EL (cell line): Measurements from ENCODE around the gene NFU1.
"Not testable (repeated sequence)": the region's sequence is repeated elsewhere in the genome, so short reads cannot be mapped to it uniquely, and the experiment has no call there.

Experiments
- DNase-seq: peaks from one replicate; pipeline ENCODE4 v3.0.0-alpha.2; 2016

Gene NFU1

DNA sequence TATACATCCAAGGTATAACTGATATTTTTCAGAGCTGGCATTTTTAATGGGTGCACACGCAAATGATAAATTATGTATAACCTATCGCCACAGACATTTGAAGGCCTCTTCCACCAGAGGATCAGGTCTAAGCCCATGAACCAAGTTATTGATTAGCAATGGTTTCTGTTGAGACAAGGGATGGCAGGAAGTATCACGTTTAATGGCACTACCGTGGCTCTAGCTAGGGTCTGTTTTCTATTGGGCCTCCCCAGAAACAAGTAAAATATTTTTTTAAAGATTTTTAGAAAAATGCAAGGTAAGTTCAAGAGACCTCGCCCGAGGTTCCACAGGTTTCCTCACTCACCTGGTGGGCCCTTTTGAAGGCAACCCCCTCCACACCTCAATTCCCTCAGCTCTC, 50.9 kb downstream of the NFU1 start:
- DNase-seq: peak; percentile 3

- peak; percentile 35 for DNase-seq
Observed at GRCh38 chr2:69385443-69386151, 51.6 kb downstream of the NFU1 start.

DNA sequence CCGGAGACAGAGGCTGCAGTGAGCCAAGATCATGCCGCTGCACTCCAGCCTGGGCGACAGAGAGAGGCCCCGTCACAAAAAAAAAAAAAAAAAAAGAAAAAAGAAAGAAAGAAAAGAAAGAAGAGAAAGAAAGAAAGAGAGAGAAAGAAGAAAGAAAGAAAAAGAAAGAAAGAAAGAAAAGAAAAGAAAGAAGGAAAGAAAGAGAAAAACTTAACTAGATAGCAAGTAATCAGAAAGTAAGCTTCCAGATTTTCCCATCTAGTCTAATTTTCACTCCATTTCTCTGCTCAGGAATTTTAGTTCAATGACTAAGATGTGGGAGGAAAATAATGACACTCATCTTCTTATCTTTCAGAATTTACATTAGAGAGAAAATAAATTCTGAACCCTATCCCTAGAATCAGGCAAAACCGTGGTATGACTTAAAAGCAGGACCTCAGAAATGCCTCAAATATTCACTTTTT, 52.6 kb downstream of the NFU1 start:
- peak; percentile 36 for DNase-seq

- no peak for DNase-seq
Observed at GRCh38 chr2:69383176-69383812, 53.9 kb downstream of the NFU1 start.

DNA sequence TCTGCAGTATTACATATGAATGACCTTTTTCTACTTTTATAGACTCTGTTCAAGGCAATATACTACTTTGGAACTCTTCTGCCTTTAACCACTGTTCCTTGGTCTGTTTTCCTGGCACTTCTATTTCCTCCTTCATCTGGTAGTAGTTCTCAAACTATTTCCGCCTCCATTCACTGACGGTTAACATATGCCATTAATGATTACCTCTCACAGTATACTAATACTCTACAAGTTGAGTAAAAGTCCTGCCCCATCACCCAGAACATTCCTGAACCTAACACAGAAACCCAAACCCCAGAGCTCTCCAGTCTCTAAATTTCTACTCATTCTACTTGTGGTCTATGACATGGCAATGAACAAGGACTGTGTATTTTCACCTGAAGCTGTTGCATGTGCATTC, 54.7 kb downstream of the NFU1 start:
- DNase-seq: no peak

- DNase-seq: peak; percentile 44
Observed at GRCh38 chr2:69381337-69381737, 55.9 kb downstream of the NFU1 start.

GRCh38 chr2:69380072-69380917, 56.9 kb downstream of the NFU1 start:
- peak; percentile 17 for DNase-seq

DNA sequence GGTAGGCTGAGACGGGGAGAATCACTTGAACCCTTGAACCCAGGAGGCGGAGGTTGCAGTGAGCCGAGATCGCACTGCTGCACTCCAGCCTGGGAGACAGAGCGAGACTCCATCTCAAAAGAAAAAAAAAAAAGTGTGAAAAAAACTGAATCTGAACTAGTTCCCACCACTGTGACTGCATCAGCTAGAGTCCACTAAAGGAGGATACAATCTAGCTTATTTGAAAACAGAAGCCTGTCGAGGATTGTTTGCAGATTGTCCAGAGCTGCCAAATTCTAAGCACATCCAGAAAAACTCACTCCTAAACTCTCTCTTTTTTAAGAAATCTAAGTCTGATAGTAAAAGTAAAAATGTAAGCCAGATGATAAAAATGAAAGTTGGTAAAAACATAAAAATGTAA, 60.8 kb downstream of the NFU1 start:
- no peak for DNase-seq

DNA sequence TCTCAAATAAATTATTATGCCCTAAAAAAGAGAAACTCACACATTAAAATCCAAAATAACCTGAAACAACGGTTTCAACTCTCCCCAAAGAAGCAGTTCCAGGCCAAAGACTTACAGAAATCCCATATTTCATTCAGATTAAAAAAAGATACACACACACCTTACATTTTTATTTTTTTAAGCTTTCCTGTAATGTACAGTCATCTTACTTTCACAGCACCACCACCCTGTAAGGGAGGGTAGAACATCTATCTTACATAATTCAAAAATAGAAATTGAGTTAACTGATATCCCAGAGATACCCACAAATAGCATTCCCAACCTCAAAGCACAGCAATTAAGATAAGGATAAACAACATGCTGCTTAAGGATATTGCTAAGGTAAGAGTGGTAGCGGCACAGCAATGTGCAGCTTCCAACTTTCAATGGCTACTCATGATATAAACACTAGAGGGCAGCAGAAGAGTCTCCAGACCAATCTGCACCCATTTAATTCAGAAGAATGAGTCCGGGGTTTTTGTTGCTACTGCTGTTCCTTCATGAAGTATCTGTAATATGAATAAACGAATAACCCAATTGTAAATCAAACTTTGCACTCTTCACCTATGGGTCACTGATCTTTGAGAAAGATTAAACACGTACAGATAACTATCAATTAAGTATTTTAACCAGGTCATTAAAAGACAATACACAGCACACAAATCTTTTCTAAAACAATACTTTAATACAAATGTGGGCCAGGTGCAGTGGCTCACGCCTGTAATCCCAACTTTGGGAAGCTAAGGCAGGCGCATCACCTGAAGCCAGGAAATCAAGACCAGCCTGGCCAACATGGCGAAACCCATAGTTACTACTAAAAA, 61.5 kb downstream of the NFU1 start:
- peak; percentile 47 for DNase-seq

- DNase-seq: no peak
Observed at GRCh38 chr2:69372767-69373166, 64.5 kb downstream of the NFU1 start.

GRCh38 chr2:69369802-69370201, 67.4 kb downstream of the NFU1 start:
- DNase-seq: no peak

DNA sequence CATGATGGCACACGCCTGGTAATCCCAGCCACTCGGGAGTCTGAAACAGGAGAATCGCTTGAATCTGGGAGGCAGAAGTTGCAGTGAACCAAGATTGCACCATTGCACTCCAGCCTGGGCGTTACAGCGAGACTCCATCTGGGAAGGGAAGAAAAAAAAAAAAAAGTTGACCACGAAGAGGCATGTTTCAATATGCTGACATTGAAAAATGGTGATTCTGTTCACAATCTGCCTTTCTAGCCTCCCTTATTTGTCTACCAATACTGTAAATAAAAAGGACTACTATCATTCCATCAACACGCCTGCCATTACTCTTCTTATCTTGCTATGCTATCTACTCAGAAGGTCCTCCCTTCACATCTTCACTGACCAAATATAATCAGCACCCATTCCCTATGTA, 68.6 kb downstream of the NFU1 start:
- no peak for DNase-seq

DNA sequence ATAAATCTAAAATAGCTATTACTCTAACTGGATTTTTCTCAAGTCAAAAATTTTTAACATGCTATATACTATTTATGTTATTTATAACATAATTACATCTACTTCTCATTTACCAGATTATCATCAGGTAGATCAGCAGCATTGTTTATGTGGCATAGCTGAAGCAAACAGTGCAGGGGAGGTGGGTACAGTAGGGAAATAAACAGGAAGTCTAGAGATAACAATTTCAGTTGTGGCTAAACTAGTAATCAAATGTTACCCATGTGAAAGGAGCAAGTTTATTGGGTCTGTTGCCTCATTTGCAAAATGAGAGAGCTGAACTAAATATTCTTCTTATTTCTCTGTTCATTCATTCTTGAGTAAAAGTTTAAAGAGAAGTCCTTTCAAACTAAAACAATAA, 77.9 kb downstream of the NFU1 start:
- no peak for DNase-seq

- DNase-seq: no peak
Observed at GRCh38 chr2:69358914-69359313, 78.3 kb downstream of the NFU1 start.

GRCh38 chr2:69356471-69356870, 80.8 kb downstream of the NFU1 start:
- DNase-seq: no peak

DNA sequence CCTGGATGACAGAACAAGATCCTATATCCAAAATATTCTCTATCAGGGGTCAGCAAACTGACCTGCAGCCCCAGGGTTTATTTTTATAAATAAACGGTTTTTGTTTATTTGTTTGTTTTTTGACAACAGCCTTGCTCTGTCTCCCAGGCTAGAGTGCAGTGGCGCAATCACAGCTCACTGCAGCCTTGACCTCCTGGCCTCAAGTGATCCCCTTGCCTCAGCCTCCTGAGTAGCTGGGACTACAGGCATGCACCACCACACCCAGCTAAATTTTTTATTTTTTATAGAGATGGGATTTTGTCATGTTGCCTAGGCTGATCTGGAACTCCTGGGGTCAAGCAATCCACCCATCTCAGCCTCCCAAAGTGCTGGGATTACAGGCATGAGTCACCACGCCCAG, 82.3 kb downstream of the NFU1 start:
- DNase-seq: not testable (repeated sequence)

GRCh38 chr2:69353360-69353759, 83.9 kb downstream of the NFU1 start:
- DNase-seq: no peak

DNA sequence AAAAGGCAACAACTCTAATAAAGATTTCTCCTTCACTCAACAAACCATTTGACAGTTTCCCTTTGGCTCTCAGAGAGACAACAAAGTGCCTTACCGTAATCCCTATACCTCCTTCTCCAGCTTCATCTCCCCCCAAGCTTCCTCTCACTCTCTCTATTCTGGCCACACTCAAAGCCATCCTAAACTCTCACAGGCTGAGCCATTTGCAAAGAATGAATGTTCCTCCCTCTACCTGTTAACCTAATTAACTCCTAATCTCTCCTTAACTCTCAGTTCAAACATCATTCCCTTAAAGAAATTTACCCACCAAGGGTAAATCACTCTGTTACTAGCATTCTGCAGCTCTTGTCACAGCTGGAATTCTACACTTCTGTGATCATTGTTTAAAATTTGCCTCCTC, 88.5 kb downstream of the NFU1 start:
- no peak for DNase-seq
